Diencephalon (tissue), 1 donor: Measurements from ENCODE around the gene ATG16L2. TPM values are rescaled to one million over a fixed set of nuclear protein-coding genes. Genes with fewer than 3 reads are reported as not detected.

Source experiments
- small RNA-seq: library from RNA; depleted of rRNA; stranded (forward); fragments of <200 nt; gene quantifications from one replicate; pipeline ENCODE3, GENCODE V24; 2014
- total RNA-seq: library from RNA; depleted of rRNA; stranded (reverse); fragments of >200 nt; gene quantifications from one replicate; pipeline ENCODE4 v1.2.3, GENCODE V29; 2014

Gene ATG16L2
- 5.3 TPM for total RNA-seq

GRCh38 chr11:72814286-72815109 lies at the start of gene ATG16L2:
TSS of gene ATG16L2 (plus strand) at chr11:72814411. CDS start at chr11:72814446, 35 bp downstream.

GRCh38 chr11:72793425-72794367 lies 20.5 kb upstream of the ATG16L2 start, which contains the start of gene STARD10:
TSS of gene STARD10 (minus strand) at chr11:72794047. CDS start at chr11:72781181, 12,866 bp downstream.

Small RNA genes lying within 50 kb of the gene (small RNA-seq; reads per million reads assigned to genes)
- gene MIR4692 (not detected), gene RF00019 (not detected), gene RNU6-672P (not detected)

Other genes starting within 250 kb of the ATG16L2 start
- 60.9 TPM for gene PDE2A, start 140.0 kb upstream of the ATG16L2 start, total RNA-seq
- gene ARAP1, start 62.0 kb upstream of the ATG16L2 start, total RNA-seq = 24.5 TPM
- gene STARD10, start 20.4 kb upstream of the ATG16L2 start, total RNA-seq = 27.5 TPM